Left colon (tissue), 2 donors: Measurements from ENCODE around the gene MSH3. TPM values are rescaled to one million over a fixed set of nuclear protein-coding genes. Genes with fewer than 3 reads are reported as not detected.
A peak's percentile ranks its signal among the peaks of the same experiment; 100 is the strongest.

Experiments used
- ATAC-seq: fragments of 200-7000 bp; cut with Tn5 transposase; one replicate; pipeline ENCODE4 v1.9.1; 2020; ENCODE audit warnings: mild to moderate bottlenecking, moderate library complexity
- DNase-seq, 2 donors: peaks; one replicate each; pipeline ENCODE4 v3.0.0-alpha.2; 2020
- intact Hi-C, 2 donors: fragments of 100-400 bp; cut with DNase I in 1 of 2; cut with micrococcal nuclease in 1 of 2; formaldehyde crosslinking; loops; one replicate each; pipeline versions ENCODE4 v1.11.2 to v1.14.0; 2022; cut with DNase I, micrococcal nuclease
- long read RNA-seq: library from polyadenylated mRNA; unstranded; transcript quantifications from one replicate; pipeline ENCODE4 v2.0.0, GENCODE V29; 2021
- total RNA-seq, 2 donors: library from RNA; stranded (reverse); fragmentation: NEBNext Ultra II Directional; extraction: Animal tissue kit (Norgen Biotek cat#: 25700); gene quantifications; one replicate each; pipeline ENCODE4 v1.2.1, GENCODE V29; 2021
- donor health status: DM: no; HTN: no; CAD: no.
- donor health status: DM: yes; HTN: yes; CAD: no.

MSH3 gene
- 10 to 100 TPM; 16.2 to 18.6 TPM for total RNA-seq
- long read RNA-seq, full-length matches to known transcripts: 7 of 19 reads
- long read RNA-seq, partial matches to known transcripts: 8 of 19 reads
- long read RNA-seq, other reads (novel, unspliced or antisense): 4 of 19 reads

DNA sequence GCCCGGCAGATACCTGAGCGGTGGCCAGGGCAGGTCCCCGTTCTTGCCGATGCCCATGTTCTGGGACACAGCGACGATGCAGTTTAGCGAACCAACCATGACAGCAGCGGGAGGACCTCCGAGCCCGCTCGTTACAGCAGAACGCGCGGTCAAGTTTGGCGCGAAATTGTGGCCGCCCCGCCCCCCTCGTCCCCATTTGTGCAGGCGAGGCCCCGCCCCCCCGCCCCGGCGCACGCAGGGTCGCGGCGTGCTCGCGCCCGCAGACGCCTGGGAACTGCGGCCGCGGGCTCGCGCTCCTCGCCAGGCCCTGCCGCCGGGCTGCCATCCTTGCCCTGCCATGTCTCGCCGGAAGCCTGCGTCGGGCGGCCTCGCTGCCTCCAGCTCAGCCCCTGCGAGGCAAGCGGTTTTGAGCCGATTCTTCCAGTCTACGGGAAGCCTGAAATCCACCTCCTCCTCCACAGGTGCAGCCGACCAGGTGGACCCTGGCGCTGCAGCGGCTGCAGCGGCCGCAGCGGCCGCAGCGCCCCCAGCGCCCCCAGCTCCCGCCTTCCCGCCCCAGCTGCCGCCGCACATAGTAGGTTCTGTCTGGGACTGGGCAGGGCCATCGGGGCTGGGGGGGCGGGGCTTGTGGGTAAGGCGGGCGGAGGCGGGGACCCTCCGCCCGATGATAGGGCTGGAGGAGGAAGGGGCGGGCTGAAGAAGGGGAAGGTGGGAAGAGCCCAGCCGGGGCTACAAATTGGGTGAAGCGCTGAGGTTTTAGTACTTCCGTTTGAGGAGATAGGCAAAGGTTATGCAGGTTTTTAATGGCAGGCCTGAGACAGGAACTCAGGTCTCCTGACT, at the start of gene MSH3, which contains the start of gene DHFR:
Gene MSH3 (plus strand): TSS at position 262 of the 840 bp plus-strand sequence. CDS start 76 bp downstream, at position 338.
Gene DHFR (minus strand): TSS at position 593 of the 840 bp plus-strand sequence. CDS start 494 bp downstream, at position 99.
- ATAC-seq: peak; percentile 78
- peak; percentile 91 to 95 for DNase-seq
- intact Hi-C loops: no loop called here

DNA sequence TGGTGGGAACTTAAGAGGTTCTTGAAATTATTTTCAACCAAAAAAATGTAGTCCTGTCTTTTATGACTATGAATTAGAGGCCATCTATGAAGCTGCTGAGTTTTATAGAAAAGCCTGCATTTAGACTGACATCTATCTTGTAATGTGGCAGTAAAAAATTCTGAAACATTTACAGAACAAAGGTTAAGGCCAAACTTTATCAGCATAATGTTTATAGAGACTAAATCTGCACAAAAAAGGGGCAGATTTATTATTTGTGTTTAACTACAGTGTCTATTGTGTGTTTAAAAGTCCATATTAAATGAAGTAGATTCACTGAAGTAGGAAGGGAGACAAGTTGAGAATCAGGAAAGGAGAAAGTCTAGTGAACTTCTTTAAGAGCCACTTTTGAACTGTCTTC, 47.1 kb upstream of the MSH3 start:
- peak; percentile 37 for ATAC-seq
- intact Hi-C loops: no loop called here
- no peak for DNase-seq

DNA sequence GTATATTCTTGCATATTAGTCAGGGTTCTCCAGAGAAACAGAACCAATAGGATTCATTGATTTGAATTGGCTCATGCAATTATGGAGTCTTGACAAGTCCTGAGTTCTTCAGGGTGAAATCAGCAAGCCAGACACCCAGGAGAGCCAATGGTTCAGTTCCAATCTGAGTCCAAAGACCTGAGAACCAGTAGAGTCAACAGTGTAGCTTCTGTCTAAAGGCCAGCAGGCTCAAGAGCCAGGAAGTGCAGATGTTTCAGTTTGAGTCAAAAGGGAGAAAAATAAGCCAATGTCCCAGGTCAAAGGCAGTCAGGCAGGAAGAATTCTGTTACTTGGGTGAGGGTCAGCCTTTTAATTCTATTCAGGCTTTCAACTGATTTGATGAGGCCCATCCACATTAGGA, 46.6 kb upstream of the MSH3 start:
- peak; percentile 49 for ATAC-seq
- intact Hi-C loops: no loop called here

DNA sequence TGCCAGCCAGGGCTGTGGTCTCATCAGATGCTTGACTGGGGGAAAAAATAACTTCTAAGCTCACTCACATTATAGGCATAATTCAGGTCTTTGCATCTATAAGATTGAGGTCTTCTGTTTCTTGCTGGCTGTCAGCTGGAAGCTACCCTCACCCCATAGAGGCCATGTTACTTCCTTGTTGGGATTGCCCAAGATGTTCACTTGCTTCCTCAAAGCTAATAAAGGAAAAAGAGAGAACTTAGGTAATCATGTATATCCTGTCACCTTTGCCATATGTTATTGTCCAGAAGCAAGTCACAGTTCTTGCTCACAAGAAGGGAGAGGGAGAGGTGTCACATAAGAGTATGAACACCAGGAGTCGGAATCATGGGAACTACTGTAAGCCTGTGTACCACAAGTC, 45.7 kb upstream of the MSH3 start:
- ATAC-seq: peak; percentile 77
- no peak for DNase-seq
- intact Hi-C loops: no loop called here

More for the DNA sequence above, 46.6 kb upstream of the MSH3 start:
- DNase-seq: no peak

DNA sequence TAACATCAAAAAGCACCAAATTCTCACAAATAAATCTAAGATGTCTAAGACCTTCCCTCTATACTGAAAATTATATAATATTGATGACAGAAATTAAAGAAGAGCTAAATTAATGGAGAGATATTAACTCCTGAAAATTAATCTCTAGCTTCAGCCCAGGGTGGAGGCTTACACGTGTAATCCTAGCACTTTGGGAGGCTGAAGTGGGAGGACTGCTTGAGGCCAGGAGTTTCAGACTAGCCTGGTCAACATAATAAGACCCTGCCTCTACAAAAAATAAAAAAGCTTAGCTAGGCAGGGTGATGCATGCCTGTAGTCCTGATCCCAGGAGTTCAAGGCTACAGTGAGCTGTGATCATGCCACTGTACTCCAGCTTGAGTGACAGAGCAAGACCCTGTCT, 44.8 kb upstream of the MSH3 start:
- ATAC-seq: no peak
- no peak for DNase-seq
- intact Hi-C loops: no loop called here

DNA sequence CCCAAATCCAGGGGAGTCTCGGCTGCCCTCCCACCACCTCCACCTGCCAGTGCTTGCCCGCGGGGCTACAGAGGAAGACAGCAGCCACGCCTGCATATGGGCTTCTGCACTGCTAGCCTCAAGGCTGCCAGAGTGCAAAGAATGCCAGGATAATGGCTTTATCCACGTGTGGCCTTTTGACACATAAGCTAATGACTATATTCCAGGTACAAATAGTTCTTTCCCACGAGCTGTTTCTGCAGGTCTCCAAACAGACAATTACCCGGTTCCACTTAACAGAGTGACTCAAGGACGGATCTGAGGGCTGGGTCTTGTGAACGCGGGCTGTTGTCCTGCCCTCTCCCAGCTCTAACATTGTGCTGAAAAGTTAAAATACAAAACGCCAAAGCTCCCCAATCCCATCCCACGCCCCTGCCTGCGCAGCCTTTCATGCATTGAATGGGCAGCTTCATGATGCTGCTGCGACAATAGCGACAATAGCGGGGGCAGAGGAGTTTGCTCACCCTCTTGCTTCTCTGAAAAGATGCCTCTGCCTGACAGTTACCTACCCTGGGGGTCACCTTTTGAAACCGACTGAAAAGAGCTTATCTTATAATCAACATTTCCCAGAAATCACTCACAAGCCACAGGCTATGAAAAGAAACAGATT, 39.1 kb upstream of the MSH3 start:
- DNase-seq (no peak), ATAC-seq (no peak)
- intact Hi-C loops: no loop called here

DNA sequence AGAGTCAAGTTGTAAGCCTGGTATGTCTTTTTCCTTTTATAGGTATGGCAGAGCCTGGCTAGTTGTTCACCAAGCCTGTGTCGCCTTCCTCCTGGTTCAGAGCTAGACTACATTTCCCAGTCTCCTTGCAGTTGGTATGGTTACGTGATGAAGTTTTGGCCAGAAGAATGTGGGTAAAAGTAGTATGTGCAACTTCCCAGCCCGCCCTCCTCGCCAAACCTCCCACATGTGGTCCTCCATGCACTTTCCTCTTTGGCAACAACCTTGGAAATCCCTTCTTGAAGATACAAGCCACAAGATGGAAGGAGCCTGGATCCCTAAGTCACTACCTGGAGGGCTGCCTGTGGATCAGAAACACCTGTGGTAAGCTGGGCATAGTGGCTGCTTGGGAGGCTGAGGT, 36.0 kb upstream of the MSH3 start:
- no peak for DNase-seq
- intact Hi-C loops: no loop called here
- ATAC-seq: no peak

DNA sequence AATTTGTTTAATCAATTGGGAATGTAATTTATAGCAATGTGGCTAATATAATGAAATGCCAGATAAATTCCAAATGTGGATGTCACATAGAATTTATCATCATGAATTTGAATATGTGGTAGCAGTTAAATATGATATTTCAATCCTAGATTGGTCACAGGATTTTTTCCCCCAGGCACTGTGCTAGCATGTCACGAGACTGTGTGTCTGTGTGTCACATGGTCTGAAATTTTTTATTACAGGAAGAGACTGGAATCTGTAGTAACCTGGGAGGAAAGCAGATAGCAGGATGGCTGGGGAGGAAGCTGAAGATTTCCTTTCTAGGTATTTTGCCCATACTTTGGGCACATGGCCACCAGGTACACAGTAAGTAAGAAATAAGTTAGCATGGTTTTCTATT, 35.4 kb upstream of the MSH3 start:
- intact Hi-C loops: no loop called here
- DNase-seq: no peak
- no peak for ATAC-seq

DNA sequence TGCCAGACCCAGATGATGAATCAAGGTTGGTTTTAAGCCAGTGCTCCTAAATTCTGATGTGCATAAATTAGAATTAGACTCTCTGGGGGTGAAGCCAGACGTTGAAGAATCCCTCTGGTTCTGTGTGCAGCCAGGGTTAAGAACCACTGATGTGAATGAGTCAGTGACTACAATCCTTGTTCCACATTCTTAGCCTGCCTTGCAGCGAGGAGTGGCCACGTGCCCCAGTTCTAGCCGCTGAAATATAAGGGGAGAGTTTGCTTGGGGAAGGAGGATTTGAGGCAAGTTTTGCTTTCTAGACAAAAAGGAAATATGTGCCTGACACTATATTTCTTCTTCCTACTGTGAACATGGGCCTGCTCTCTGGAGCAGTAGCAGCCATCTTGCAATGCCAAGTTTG, 34.2 kb upstream of the MSH3 start:
- intact Hi-C loops: no loop called here
- ATAC-seq: no peak

DNA sequence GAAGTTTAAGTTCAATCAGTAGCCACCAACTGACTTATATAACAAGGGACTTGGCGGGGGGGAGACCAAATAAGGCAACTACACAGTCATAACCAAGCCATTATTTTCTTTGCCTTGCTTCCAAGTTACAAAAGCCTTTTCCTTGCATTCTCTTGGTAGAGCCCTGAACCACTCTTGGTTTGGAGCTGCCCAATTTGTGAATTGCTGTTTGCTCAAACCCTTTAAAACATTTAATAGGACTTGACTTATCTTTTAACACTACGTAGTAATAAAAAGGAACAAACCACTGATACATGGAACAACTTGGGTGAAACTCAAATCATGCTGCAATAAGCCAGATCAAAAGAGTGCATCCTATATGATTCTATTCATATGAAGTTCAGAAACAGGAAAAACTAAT, 31.7 kb upstream of the MSH3 start:
- intact Hi-C loops: no loop called here
- ATAC-seq: peak; percentile 30
- no peak for DNase-seq

More for the DNA sequence above, 34.2 kb upstream of the MSH3 start:
- no peak for DNase-seq

DNA sequence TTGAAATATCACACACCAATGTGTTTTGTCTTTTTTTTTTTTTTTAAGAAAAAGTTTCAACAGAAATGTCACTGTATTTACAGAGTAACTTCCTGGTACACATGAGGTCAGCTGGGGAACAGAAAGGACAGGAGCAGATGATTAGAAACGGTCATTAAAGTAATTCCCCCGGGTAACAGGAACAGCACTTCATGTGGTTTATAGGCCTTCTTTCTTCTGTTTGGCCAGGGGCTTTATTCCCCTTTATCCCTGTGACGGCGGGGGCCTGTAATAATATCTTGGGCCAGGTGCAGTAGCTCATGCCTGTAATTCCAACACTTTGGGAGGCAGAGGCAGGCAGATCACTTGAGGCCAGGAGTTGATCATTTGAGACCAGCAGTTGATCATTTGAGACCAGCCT, 30.5 kb upstream of the MSH3 start:
- DNase-seq (peak in 1 of 2 donors; percentile 10), ATAC-seq (peak; percentile 94)
- intact Hi-C loops: no loop called here

DNA sequence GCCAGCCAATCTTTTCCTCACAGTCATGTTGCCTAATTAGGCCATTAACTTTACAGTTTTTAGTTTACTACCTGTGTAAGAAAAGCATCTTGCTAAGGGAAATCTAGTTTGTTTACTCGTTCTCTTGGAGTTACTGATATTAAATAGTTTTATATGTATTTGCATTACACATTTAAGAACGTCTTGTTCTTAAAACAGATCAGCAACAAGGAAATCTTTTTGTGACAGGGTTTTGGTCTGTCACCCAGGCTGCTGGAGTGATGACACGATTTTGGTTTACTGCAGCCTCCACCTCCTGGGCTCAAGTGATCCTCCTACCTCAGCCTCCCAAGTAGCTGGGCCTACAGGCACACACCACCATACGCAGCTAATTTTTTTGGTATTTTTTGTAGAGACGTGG, 29.2 kb upstream of the MSH3 start:
- ATAC-seq (no peak), DNase-seq (no peak)
- intact Hi-C loops: no loop called here

DNA sequence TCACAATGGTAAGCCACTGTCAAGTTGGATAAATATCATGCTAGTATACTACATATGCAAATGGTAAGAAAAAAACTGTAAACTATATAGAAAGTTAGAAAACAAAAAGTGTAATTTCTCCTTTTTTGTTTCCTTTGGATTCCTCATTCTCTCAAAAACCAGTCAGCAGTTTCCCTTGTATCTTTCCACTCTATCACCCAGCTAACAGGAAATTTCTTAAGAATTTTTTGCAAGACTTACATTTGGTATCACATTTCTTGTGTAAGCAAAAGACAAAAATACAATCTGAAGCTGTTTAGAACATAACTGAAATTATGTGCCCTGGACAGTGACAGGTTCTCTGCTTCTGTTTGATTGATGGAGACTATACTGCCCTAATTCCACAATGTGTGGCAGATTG, 25.2 kb upstream of the MSH3 start:
- ATAC-seq: no peak
- intact Hi-C loops: no loop called here
- DNase-seq: no peak

DNA sequence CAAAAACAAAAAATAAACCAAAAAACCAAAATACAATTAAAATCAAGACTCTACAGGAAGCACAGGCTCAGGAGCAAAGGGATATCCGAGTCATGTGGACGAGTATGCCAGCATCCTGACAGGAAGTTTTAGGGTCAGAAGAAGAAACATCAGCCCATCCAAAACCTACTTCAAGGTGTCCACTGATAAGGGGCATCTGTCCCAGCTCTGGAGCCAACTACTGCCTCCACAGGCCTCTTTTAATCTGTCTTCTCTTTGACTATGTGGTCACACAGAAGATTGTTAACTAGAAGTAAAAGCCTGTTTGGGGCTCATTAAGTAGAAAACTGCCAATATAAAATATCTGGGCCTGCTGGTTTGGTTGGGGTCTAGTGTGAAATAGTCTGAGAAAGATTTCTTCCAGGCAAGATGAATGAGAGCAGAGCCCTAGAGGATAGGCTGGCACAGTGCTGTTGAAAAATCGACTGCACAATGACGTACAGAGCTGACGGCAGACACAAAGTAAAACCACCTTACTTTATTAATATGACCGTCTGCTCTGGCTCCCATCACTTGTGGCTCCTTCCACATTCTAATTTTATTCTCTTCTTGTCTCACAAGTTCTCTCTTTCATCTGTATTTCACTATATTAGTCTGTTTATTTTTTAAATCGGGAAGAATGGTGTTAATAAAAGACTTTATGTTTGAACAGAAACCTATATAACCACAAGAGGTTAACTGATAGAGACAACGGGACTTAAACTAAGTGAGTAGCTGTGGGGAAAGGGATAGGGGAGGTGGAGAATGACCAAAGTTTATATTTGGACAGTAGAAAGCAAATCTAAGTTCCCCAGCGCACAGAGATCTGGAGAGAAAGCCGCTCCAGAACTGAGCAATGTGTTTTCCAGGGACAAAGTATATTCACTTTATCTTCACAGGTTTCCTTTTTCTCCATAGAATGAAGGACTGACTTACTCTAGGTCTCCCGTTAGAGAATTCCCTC, 22.9 kb upstream of the MSH3 start:
- intact Hi-C loops: no loop called here
- DNase-seq (no peak), ATAC-seq (no peak)

DNA sequence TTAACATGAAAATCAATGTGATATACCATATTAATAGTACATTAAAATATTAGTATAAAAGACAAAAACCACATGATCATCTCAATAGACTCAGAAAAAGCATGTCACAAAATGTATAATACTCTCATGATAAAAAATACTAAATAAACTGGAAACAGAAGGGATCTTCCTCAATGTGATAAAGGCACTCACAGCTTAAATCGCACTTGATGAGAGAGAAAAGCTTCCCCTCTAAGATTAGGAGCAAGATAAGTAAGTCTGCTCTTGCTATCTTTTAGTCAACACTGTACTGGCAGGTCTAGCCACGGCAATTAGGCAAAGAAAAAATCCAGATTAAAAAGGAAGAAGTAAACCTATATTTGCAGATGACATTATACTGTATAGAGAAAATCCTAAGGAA, 21.8 kb upstream of the MSH3 start:
- DNase-seq (no peak), ATAC-seq (no peak)
- intact Hi-C loops: no loop called here

DNA sequence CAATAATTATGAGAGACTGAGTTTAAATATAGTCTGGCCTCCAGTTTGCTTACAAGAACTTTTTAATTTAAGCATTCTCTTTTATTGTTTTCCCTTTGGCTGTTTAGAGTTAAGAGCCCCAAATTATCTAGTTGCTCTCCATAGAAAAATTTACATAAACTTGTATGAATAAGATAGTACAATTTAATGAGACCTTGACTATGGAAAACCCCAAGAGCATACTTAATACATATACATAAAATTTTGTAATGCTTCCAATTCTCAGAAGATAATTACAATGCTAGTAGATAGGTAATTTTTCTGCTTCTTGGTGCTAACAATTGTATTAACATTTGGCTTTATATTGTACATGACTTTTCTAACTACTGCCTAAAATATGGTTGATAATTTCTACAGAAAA, 20.3 kb upstream of the MSH3 start:
- no peak for ATAC-seq
- intact Hi-C loops: no loop called here

DNA sequence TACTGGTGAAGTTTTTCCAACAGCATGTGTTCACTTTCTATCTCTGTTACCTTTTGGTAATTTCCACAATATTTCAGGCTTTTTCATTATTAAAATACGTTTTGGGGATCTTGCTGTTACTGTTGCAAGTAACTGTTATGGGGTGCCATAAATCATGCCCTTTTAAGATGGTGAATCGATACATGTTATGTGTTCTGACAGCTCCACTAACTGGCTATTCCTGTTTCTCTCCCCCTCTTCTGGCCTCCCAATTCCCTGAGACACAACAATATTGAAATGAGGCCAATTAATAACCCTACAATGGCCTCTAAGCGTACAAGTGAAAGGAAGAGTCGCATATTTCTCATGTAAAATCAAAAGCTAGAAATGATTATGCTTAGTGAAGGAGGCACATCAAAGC, 13.1 kb upstream of the MSH3 start:
- intact Hi-C loops: no loop called here
- DNase-seq (no peak), ATAC-seq (no peak)

More for the DNA sequence above, 20.3 kb upstream of the MSH3 start:
- DNase-seq: no peak

DNA sequence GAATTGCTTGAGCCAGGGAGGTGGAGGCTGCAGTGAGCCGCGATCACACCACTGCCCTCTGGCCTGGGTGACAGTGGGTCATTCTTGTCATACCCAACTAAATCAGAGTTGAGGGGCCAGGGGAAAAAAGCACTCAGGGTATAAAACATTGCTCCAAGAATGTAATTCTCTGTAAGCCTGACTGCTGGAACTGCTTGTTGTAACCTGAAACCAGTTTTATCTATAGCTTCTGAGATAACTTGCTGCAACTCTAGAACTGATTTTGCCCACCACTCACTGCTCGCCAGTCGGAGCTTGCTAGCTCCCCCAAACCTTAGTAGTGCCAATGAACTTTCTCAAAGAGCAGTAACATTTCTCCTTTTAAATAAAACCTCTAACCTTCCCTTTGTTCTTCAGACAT, 9.6 kb upstream of the MSH3 start:
- DNase-seq (no peak), ATAC-seq (no peak)
- intact Hi-C loops: no loop called here

DNA sequence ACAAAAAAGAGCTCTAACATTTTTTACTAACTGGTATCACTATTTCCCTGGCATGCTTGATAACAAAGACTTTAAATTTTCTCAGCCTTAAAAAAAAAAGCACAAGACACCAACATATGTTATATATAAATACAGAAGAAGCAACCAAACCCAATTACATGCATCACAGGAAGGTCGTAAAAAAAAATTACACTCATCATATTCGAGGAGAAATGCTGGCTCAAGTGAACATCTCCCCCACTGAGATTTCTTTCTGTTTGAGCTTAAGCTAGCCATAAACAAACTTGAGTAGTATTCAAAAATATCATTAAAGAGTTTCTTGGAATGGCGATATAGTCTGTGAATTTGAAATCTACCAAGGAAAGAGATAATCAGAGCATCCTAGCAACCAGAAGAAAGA, 7.5 kb upstream of the MSH3 start:
- intact Hi-C loops: no loop called here
- DNase-seq (no peak), ATAC-seq (no peak)
